Measurements from ENCODE around the gene PUS7. TPM values are rescaled to one million over a fixed set of nuclear protein-coding genes. Genes with fewer than 3 reads are reported as not detected.
"Not testable (repeated sequence)": the region's sequence is repeated elsewhere in the genome, so short reads cannot be mapped to it uniquely, and the experiment has no call there.

Gene PUS7
- total RNA-seq, 1 experiment from 2014 or later: 30.7 TPM

DNA sequence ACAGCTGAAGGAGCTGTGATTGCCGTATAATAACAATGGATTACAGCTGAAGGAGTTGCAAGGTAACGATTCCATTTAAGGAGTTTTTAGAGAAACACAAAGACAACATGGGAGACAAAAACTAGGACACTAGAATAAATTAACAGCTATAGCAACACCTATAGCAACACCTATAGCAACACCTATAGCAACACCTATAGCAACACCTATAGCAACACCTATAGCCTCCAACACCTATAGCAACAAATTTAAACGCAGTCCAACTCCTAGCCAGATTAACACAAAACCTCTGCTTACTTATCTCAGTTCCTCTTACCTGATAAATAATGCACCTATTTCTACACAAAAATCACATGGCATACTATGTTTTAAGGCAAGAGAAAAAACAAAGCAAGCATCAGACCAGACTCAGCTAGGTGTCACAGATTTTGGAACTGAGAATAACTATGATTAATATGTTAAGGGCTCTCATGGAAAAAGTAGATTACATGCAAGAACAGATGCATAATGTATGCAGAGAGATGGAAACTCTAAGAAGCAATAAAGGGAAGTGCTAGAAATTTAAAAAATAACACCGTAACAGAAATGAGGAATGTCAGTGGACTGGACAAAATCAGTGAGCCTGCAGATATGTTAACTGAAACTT is 77.6 kb downstream of the PUS7 start:
- intact Hi-C loops (cut with micrococcal nuclease; ENCODE audit: unreplicated experiment): no loop called here
- CTCF ChIA-PET: no interaction called here

GRCh38 chr7:105442214-105442613 is 79.9 kb downstream of the PUS7 start:
- H3K27ac ChIP-seq (ENCODE audit: low read length); H3K4me3 ChIP-seq (ENCODE audit: low read depth in 2 of 2, low read length in 2 of 2); DNase-seq (ENCODE audit: low read depth, low spot score); H3K36me3 ChIP-seq (ENCODE audit: control insufficient read depth, insufficient read depth, low read length); H3K9me3 ChIP-seq (ENCODE audit: control insufficient read depth, insufficient read depth, low read depth, low read length); ATAC-seq; in situ Hi-C loops (cut with HindIII; ENCODE audit: low pct_unique_long_range_greater_than_20kb, low sequenced_read_pairs); H3K4me1 ChIP-seq (ENCODE audit: control insufficient read depth, insufficient read depth, low read length); BruUV-seq (replicated peaks); H3K27me3 ChIP-seq (ENCODE audit: control insufficient read depth, insufficient read depth, low read length); intact Hi-C loops (cut with micrococcal nuclease; ENCODE audit: unreplicated experiment): not testable (repeated sequence)
- ChIA-PET CTCF (interaction anchor here (0.6 kb wide), 1 partner anchor 63 kb away, joined by 3 read pairs; no protein-coding TSS in a partner anchor), POLR2A (interaction anchor here (0.6 kb wide), 1 partner anchor 17 kb away, joined by 4 read pairs; no protein-coding TSS in a partner anchor)

More for the DNA sequence above, 77.6 kb downstream of the PUS7 start:
- no peak overlapping the region for H3K4me3 ChIP-seq (ENCODE audit: low read depth in 2 of 2, low read length in 2 of 2)
- in situ Hi-C loops (cut with HindIII; ENCODE audit: low pct_unique_long_range_greater_than_20kb, low sequenced_read_pairs): no loop called here
- H3K36me3 ChIP-seq (ENCODE audit: control insufficient read depth, insufficient read depth, low read length): no peaks in the 10 kb centered on the region
- no peak for DNase-seq (ENCODE audit: low read depth, low spot score)
- H3K27me3 ChIP-seq (ENCODE audit: control insufficient read depth, insufficient read depth, low read length): no peaks in the 10 kb centered on the region
- no peak for TF ChIP-seq POLR2AphosphoS5 (IDR thresholded peaks at IDR 0.05; ENCODE audit: low read depth, low read length)
- TF ChIP-seq, protein P1, sequence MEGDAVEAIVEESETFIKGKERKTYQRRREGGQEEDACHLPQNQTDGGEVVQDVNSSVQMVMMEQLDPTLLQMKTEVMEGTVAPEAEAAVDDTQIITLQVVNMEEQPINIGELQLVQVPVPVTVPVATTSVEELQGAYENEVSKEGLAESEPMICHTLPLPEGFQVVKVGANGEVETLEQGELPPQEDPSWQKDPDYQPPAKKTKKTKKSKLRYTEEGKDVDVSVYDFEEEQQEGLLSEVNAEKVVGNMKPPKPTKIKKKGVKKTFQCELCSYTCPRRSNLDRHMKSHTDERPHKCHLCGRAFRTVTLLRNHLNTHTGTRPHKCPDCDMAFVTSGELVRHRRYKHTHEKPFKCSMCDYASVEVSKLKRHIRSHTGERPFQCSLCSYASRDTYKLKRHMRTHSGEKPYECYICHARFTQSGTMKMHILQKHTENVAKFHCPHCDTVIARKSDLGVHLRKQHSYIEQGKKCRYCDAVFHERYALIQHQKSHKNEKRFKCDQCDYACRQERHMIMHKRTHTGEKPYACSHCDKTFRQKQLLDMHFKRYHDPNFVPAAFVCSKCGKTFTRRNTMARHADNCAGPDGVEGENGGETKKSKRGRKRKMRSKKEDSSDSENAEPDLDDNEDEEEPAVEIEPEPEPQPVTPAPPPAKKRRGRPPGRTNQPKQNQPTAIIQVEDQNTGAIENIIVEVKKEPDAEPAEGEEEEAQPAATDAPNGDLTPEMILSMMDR (IDR thresholded peaks at IDR 0.05): no peak
- no peak for TF ChIP-seq SIN3A (IDR thresholded peaks at IDR 0.05; ENCODE audit: borderline replicate concordance, insufficient read depth, low read depth, low read length)
- no peak for TF ChIP-seq TCF7L2 (IDR thresholded peaks at IDR 0.05; ENCODE audit: low read depth, low read length)
- no peak for TF ChIP-seq REST (IDR thresholded peaks at IDR 0.05; ENCODE audit: insufficient read depth in 1 of 2, low read depth in 2 of 2, low read length in 1 of 2)
- POLR2A ChIA-PET: no interaction called here
- H3K27ac ChIP-seq (ENCODE audit: low read length): no peak overlapping the region
- ATAC-seq: no peak
- BruUV-seq (replicated peaks): no TSS peak
- H3K9me3 ChIP-seq (ENCODE audit: control insufficient read depth, insufficient read depth, low read depth, low read length): no peaks in the 10 kb centered on the region
- H3K4me1 ChIP-seq (ENCODE audit: control insufficient read depth, insufficient read depth, low read length): no peaks in the 10 kb centered on the region

- TF ChIP-seq SIN3A (IDR thresholded peaks at IDR 0.05; ENCODE audit: borderline replicate concordance, insufficient read depth, low read depth, low read length) (no peak), POLR2AphosphoS5 (IDR thresholded peaks at IDR 0.05; ENCODE audit: low read depth, low read length) (no peak), TCF7L2 (IDR thresholded peaks at IDR 0.05; ENCODE audit: low read depth, low read length) (no peak), REST (IDR thresholded peaks at IDR 0.05; ENCODE audit: insufficient read depth in 1 of 2, low read depth in 2 of 2, low read length in 1 of 2) (no peak)
- TF ChIP-seq, protein P1 (IDR thresholded peaks at IDR 0.05): no peak
- CTCF ChIA-PET: interaction anchor here (0.6 kb wide), 1 partner anchor 413 kb away, joined by 10 read pairs; no protein-coding TSS in a partner anchor
- intact Hi-C loops (cut with micrococcal nuclease; ENCODE audit: unreplicated experiment): no loop called here
Measured at GRCh38 chr7:105439174-105439893, 82.7 kb downstream of the PUS7 start.

More at GRCh38 chr7:105439174-105439893, 82.7 kb downstream of the PUS7 start:
- DNase-seq (ENCODE audit: low read depth, low spot score): peak; percentile 12
- Histone ChIP-seq H3K4me1 (ENCODE audit: control insufficient read depth, insufficient read depth, low read length) (no peaks in the 10 kb centered on the region), H3K36me3 (ENCODE audit: control insufficient read depth, insufficient read depth, low read length) (no peaks in the 10 kb centered on the region), H3K4me3 (ENCODE audit: low read depth in 2 of 2, low read length in 2 of 2) (no peak overlapping the region), H3K27me3 (ENCODE audit: control insufficient read depth, insufficient read depth, low read length) (no peaks in the 10 kb centered on the region), H3K27ac (ENCODE audit: low read length) (no peak overlapping the region), H3K9me3 (ENCODE audit: control insufficient read depth, insufficient read depth, low read depth, low read length) (no peaks in the 10 kb centered on the region)
- in situ Hi-C loops (cut with HindIII; ENCODE audit: low pct_unique_long_range_greater_than_20kb, low sequenced_read_pairs): no loop called here
- BruUV-seq (replicated peaks): no TSS peak
- POLR2A ChIA-PET: no interaction called here
- peak; percentile 81 for ATAC-seq
